Karpas-422 (cell line): Measurements from ENCODE around the gene ZNF79. TPM values are rescaled to one million over a fixed set of nuclear protein-coding genes. Genes with fewer than 3 reads are reported as not detected.

Source experiments
- small RNA-seq: library from RNA; depleted of rRNA; stranded (forward); fragments of <200 nt; gene quantifications from one replicate; pipeline ENCODE3, GENCODE V24; 2014
- total RNA-seq: library from RNA; depleted of rRNA; stranded (reverse); fragments of >200 nt; shearing (Covaris generic); gene quantifications from 2 replicates; pipeline ENCODE4 v1.2.3, GENCODE V29; 2014; ENCODE audit warnings: low replicate concordance; rRNA removed

The ZNF79 gene
- total RNA-seq, 1 experiment from 2014 or later: 8.1 TPM

Small RNAs within 50 kb of the gene (small RNA-seq; reads per million reads assigned to genes)
- gene RF00019: not detected
- 135 reads per million, percentile 99 among the genes with 10 or more reads in this experiment for gene SNORA65

Other genes with a start within 250 kb of the ZNF79 start
- 1.2 and 2.2 TPM in 2 replicates for gene GARNL3, start 159.6 kb upstream of the ZNF79 start, total RNA-seq
- gene SLC2A8, start 27.2 kb upstream of the ZNF79 start, total RNA-seq: 11.3 and 29.4 TPM in 2 replicates
- gene RPL12, start 27.0 kb downstream of the ZNF79 start, total RNA-seq: 2,789 and 3,026 TPM in 2 replicates
- gene LRSAM1, start 27.1 kb downstream of the ZNF79 start, total RNA-seq: 14.4 and 15.5 TPM in 2 replicates
- gene STXBP1, start 187.9 kb downstream of the ZNF79 start, total RNA-seq: 3.1 and 3.6 TPM in 2 replicates